OCI-LY1 (cell line): ENCODE data around the gene TBL1X.

ENCODE experiments used
- EZH2 ChIP-seq: fragments of 200-600 bp; sonication (generic), shearing (Covaris generic); IDR thresholded peaks from 2 replicates; pipeline ENCODE4 v1.8.0; 2017; ENCODE audit warnings: borderline replicate concordance, mixed run types, mild to moderate bottlenecking, antibody characterized with exemption, low read length, moderate library complexity, mixed read lengths
- TF ChIP-seq, protein P1 (sequence below): fragments of 200-600 bp; sonication (generic), shearing (Covaris generic); IDR thresholded peaks from 2 replicates; pipeline ENCODE4 v1.5.1; 2017; ENCODE audit warnings: mild to moderate bottlenecking, antibody characterized with exemption, low read length, moderate library complexity, mixed read lengths

DNA sequence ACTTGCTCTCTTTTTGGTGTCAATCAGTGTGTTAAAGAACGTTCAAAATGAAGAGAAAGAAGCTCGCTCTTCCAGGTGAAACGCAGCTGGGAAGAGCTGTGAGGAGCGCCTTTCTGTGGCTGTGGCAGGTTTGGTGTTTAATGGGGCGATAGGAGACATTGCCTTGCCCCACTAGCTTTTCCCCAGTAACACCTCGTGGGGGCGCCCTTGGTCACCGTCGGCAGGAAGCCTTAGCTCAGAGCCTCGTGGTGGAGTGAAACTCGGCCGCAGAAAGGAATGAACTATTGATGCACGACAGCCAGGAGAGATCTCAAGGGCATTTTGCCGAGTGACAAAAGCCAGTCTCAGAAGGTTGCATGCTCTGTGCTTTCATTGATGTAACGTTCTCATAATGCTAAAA is 235.7 kb downstream of the TBL1X start:
- TF ChIP-seq EZH2 = no peak
- TF ChIP-seq, protein P1, sequence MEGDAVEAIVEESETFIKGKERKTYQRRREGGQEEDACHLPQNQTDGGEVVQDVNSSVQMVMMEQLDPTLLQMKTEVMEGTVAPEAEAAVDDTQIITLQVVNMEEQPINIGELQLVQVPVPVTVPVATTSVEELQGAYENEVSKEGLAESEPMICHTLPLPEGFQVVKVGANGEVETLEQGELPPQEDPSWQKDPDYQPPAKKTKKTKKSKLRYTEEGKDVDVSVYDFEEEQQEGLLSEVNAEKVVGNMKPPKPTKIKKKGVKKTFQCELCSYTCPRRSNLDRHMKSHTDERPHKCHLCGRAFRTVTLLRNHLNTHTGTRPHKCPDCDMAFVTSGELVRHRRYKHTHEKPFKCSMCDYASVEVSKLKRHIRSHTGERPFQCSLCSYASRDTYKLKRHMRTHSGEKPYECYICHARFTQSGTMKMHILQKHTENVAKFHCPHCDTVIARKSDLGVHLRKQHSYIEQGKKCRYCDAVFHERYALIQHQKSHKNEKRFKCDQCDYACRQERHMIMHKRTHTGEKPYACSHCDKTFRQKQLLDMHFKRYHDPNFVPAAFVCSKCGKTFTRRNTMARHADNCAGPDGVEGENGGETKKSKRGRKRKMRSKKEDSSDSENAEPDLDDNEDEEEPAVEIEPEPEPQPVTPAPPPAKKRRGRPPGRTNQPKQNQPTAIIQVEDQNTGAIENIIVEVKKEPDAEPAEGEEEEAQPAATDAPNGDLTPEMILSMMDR = no peak
